Activated naive CD4-positive, alpha-beta T cell treated with anti-CD3 and anti-CD28 coated beads, Interleukin-2, amount 50 U/mL, for 72 hours (primary cell): ENCODE results near the gene MGP. TPM values are rescaled to one million over a fixed set of nuclear protein-coding genes. Genes with fewer than 3 reads are reported as not detected.

ENCODE experiments used
- ATAC-seq, 2 donors: fragments of 150-1000 bp; cut with Tn5 transposase; 2 replicates each; pipeline ENCODE4 v1.10.0; 2021; ENCODE audit warnings: mild to moderate bottlenecking in 2 of 2, moderate library complexity in 2 of 2
- DNase-seq, 2 donors: peaks; one replicate each; pipeline ENCODE4 v3.0.0; 2021 to 2022; ENCODE audit warnings: low spot score in 2 of 2
- H3K27ac Mint-ChIP-seq, 2 donors: one replicate each; pipeline ENCODE4 v1.8.0; 2022; ENCODE audit warnings: mild to moderate bottlenecking in 2 of 2, mixed read lengths in 2 of 2
- H3K36me3 Mint-ChIP-seq, 2 donors: one replicate each; pipeline ENCODE4 v1.8.0; 2022; ENCODE audit warnings: mixed read lengths in 2 of 2
- H3K9me3 Mint-ChIP-seq, 2 donors: one replicate each; pipeline ENCODE4 v1.8.0; 2022; ENCODE audit warnings: mixed read lengths in 2 of 2
- total RNA-seq, 2 donors: library from RNA; stranded (reverse); gene quantifications; one replicate each; pipeline ENCODE4 v1.2.3, GENCODE V29; 2022

The MGP gene
- total RNA-seq, 2 donors from 2014 or later = 0.47 TPM; not detected in 1

GRCh38 chr12:14880890-14881453, 4.7 kb downstream of the MGP start:
- H3K27ac Mint-ChIP-seq = no peak overlapping the region
- peaks cover 9 to 16% of the 10 kb centered on the region in 2 donors for H3K36me3 Mint-ChIP-seq
- no peak for DNase-seq
- H3K9me3 Mint-ChIP-seq = peaks cover 0 to 6% of the 10 kb centered on the region in 2 donors
- ATAC-seq = no peak

DNA sequence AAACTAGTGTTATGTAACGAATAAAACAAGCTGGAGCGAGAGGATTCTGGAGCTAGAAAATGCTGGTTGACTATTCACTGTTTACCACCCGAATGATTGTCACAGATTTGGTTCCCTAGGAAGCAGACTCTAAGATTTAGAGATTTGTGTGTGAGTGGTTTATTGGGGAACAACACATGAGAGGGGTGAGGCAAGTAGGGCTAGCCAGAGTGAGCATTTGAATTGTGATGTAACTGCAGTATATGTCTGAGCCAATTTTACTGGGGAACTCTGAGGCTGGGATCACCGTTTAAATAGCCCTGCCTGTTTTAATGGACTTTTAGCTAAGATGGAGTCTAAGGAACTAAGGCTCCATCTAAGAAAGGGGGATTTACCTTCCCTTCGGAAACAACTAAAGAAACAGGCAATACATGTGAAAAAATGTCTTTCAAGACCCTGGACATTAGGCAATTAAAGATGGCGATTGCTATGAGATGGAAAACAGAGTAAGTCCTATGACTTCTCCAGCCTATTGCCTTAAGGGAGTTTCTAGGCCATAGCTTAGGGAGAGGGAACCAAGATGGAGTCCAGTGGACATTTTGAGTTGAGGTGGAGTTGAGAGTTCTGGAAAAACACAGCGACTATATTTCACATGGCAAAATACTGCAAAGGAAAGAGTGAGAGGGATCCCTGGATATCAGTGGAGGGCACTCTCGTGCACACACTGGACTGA, 6.3 kb downstream of the MGP start:
- no peak overlapping the region for H3K27ac Mint-ChIP-seq

GRCh38 chr12:14878488-14878887, 7.2 kb downstream of the MGP start:
- no peak overlapping the region for H3K27ac Mint-ChIP-seq
- DNase-seq = no peak
- peaks cover 9 to 16% of the 10 kb centered on the region in 2 donors for H3K36me3 Mint-ChIP-seq

More for the DNA sequence above, 6.3 kb downstream of the MGP start:
- no peak for ATAC-seq
- peaks cover 9 to 16% of the 10 kb centered on the region in 2 donors for H3K36me3 Mint-ChIP-seq
- DNase-seq = no peak
- peaks cover 0 to 6% of the 10 kb centered on the region in 2 donors for H3K9me3 Mint-ChIP-seq

DNA sequence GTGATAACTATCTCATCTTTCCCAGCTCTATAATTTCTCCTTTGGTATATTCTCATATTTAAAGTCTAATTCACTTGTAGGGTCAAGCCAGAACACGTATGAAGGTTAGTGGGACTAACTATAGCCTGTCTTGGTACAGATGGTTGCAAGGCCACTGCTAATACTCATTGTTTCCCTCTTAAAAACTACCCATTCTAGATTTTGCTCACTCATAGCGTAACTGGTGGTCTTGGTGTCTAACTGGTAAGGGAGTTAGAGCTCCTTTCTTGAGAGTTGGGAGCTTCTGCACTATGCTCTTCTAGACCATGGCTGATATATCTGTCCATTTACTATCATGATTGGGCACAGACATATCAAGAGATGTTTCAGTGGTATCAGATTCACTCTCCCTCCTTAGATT, 8.8 kb downstream of the MGP start:
- peaks cover 9 to 16% of the 10 kb centered on the region in 2 donors for H3K36me3 Mint-ChIP-seq
- H3K27ac Mint-ChIP-seq = no peak overlapping the region
- peaks cover 0 to 6% of the 10 kb centered on the region in 2 donors for H3K9me3 Mint-ChIP-seq
- ATAC-seq (no peak), DNase-seq (no peak)

More at GRCh38 chr12:14878488-14878887, 7.2 kb downstream of the MGP start:
- ATAC-seq = no peak
- H3K9me3 Mint-ChIP-seq = peaks cover 0 to 6% of the 10 kb centered on the region in 2 donors

DNA sequence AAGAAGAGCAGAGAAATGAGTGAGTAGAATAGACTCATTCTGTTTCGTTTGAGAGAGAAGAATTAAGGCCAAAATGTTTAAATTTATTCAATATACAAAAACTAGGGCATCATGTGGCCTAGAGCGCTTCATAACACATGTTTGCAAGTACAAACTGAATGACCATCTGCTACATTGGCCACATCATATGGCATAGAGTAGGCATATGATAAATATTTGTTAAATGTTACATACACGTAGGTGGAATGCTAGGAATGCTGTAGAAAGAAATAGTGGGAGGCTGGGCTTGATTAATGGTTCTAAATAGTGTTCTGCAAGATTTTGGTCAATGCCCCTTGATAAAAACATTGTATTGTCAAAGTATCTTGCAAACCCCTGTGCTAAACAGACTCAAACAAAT, 10.8 kb downstream of the MGP start:
- H3K36me3 Mint-ChIP-seq = peaks cover 3 to 6% of the 10 kb centered on the region in 2 donors
- DNase-seq (no peak), ATAC-seq (no peak)
- no peak overlapping the region for H3K27ac Mint-ChIP-seq
- peaks cover 0 to 5% of the 10 kb centered on the region in 2 donors for H3K9me3 Mint-ChIP-seq

DNA sequence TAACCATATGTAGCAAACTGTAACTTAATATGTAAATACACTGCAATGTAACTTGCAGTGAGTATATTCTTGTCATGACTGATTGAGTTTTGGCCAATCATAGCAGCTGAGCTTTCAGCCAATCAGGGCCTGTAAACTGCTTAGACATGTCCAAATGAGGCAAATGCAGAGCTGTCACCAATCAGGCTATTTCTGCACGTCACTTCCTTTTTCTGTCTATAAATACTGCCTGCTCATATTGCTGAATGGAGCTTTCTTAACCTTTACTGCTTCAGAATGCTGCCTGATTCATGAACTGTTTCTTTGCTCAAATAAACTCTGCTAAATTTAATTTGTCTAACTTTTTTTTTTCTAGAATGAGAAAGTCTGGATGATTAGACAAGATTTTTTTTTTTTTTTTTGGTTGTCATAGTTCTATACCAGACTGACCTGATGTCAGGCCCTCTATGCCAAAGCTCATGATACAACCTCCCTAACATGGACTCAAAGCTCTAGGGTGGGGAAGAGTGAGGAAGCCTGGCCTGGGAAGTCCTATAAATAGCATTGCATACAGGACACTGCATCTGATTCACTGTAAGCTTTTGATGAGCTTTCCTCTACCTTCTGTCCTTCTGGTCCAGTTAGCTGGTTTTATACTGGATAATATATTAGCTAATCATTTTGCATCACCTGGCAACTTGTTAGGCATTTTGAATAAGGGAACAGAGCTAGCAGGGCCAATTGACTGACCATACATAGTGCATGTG, 12.0 kb downstream of the MGP start:
- no peaks in the 10 kb centered on the region for H3K36me3 Mint-ChIP-seq
- H3K27ac Mint-ChIP-seq = no peak overlapping the region
- DNase-seq (no peak), ATAC-seq (no peak)
- H3K9me3 Mint-ChIP-seq = no peaks in the 10 kb centered on the region

DNA sequence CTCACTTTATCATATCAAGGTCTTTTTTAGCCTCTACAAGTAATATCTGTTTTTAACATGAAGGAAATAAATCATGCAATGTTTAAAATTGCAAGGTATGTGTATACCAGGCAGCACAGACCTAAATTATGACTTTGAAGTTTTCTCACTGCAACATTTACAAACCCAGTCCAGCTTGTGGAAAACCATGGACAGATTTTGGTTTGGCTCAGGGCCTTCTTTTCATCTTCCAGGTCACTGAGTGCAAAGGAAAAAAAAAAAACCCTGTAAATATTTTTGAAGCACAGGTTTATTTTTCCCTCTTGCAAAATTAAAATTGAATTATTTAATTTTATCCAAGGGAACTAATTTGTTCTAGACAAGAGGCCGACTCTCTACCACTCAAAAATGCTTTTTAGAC, 13.8 kb downstream of the MGP start:
- ATAC-seq (no peak), DNase-seq (no peak)
- H3K36me3 Mint-ChIP-seq = peaks cover 7 to 13% of the 10 kb centered on the region in 2 donors
- H3K9me3 Mint-ChIP-seq = peaks cover 7 to 11% of the 10 kb centered on the region in 2 donors
- H3K27ac Mint-ChIP-seq = no peak overlapping the region

DNA sequence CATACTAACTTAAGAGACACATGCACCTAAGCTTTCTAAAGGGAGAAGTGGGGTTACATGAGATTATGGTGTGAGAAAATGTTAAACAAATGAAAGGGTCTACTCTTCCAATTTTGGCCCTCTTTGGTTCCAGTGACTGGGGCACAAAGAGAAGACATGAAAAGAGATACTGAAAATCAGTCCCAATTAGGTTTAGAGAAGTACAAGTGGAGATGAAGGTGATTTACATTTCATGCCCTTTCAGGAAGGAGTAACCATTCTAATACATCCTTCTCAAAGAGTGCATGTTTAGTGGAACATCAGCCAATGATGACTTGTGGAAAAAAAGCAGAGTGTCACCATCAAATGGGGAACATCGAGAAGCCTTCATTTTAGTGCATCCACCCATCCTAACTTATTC, 14.4 kb downstream of the MGP start:
- Mint-ChIP-seq H3K27ac (no peak overlapping the region), H3K36me3 (peaks cover 7 to 13% of the 10 kb centered on the region in 2 donors), H3K9me3 (peaks cover 7 to 11% of the 10 kb centered on the region in 2 donors)
- no peak for DNase-seq
- ATAC-seq = no peak

GRCh38 chr12:14868916-14869506, 16.6 kb downstream of the MGP start:
- peaks cover 15 to 24% of the 10 kb centered on the region in 2 donors for H3K9me3 Mint-ChIP-seq
- no peak overlapping the region for H3K27ac Mint-ChIP-seq
- H3K36me3 Mint-ChIP-seq = peaks cover 13% of the 10 kb centered on the region in 2 donors
- DNase-seq (no peak), ATAC-seq (peak in 1 of 2 donors; percentile 13)

DNA sequence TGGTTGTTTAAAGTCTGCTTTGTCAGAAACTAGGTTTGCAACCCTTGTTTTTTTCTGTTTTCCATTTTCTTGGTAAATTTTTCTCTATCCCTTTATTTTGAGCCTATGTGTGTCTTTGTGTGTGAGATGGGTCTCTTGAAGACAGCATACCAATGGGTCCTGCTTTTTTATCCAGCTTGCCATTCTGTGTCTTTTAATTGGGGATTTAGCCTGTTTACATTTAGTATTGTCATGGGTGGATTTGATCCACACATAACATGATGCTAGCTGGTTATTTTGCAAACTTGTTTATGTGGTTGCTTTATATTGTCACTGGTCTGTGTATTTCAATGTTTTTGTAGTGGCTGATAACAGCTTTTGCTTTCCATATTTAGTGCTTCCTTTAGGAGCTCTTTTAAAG, 25.2 kb downstream of the MGP start:
- H3K27ac Mint-ChIP-seq = no peak overlapping the region
- H3K9me3 Mint-ChIP-seq = peaks cover 19 to 35% of the 10 kb centered on the region in 2 donors
- peaks cover 19 to 21% of the 10 kb centered on the region in 2 donors for H3K36me3 Mint-ChIP-seq
- ATAC-seq (no peak), DNase-seq (no peak)

GRCh38 chr12:14858513-14858912, 27.1 kb downstream of the MGP start:
- H3K9me3 Mint-ChIP-seq = peaks cover 15 to 27% of the 10 kb centered on the region in 2 donors
- no peak for DNase-seq
- no peak overlapping the region for H3K27ac Mint-ChIP-seq
- peaks cover 16 to 19% of the 10 kb centered on the region in 2 donors for H3K36me3 Mint-ChIP-seq
- no peak for ATAC-seq

DNA sequence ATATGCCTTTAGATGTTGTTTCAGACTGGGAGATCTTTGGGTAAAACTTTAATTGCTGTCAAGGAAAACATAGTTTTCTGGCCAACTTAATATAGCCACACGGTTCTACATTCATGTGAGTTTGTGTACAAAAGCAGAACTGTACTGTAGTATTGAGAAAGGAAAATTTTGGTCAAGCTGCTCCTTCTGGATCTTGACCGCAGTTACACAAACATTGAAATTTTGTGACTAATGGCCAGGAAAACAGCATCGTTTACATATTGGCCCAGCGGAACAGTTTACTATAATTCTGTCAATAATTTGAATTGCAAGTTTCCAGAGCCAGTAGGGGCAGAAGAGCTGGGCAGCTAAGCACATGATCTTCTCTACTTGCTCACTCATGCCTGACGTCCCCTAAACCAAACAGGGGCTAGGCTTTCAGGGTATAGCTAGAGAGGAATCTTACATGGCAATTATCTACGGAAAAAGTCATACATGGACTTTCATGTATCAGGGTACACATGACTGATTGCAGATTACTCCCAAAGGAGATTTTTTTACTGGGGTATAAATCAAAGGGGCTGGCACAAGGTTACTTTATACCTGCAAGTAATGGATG, 31.0 kb downstream of the MGP start:
- Mint-ChIP-seq H3K27ac (no peak overlapping the region), H3K36me3 (peaks cover 3 to 6% of the 10 kb centered on the region in 2 donors), H3K9me3 (peaks cover 5 to 16% of the 10 kb centered on the region in 2 donors)
- ATAC-seq (no peak), DNase-seq (no peak)

- Mint-ChIP-seq H3K9me3 (peaks cover 0 to 11% of the 10 kb centered on the region in 2 donors), H3K27ac (no peak overlapping the region)
These were observed 31.7 kb downstream of the MGP start for GRCh38 chr12:14853961-14854360.

GRCh38 chr12:14852880-14853279, 32.8 kb downstream of the MGP start:
- H3K9me3 Mint-ChIP-seq = peaks cover 0 to 11% of the 10 kb centered on the region in 2 donors
- no peak for ATAC-seq

More at GRCh38 chr12:14853961-14854360, 31.7 kb downstream of the MGP start:
- ATAC-seq (no peak), DNase-seq (no peak)
- no peaks in the 10 kb centered on the region for H3K36me3 Mint-ChIP-seq

GRCh38 chr12:14850929-14851663, 34.6 kb downstream of the MGP start:
- Mint-ChIP-seq H3K9me3 (peaks cover 0 to under 1% of the 10 kb centered on the region in 2 donors), H3K27ac (no peak overlapping the region), H3K36me3 (no peaks in the 10 kb centered on the region)
- ATAC-seq (no peak), DNase-seq (no peak)

More at GRCh38 chr12:14852880-14853279, 32.8 kb downstream of the MGP start:
- Mint-ChIP-seq H3K36me3 (no peaks in the 10 kb centered on the region), H3K27ac (no peak overlapping the region)
- DNase-seq = no peak

GRCh38 chr12:14849661-14850060, 36.0 kb downstream of the MGP start:
- Mint-ChIP-seq H3K9me3 (no peaks in the 10 kb centered on the region), H3K36me3 (no peaks in the 10 kb centered on the region), H3K27ac (no peak overlapping the region)
- ATAC-seq (no peak), DNase-seq (no peak)
